ENCODE measurements around the gene SMC2.

The SMC2 gene

GRCh38 chr9:104107799-104108198, 13.7 kb downstream of the SMC2 start:
- Histone ChIP-seq H3K9ac (ENCODE audit: low read depth, low read length) (no peak overlapping the region), H3K27ac (ENCODE audit: low read depth, low read length) (no peak overlapping the region), H3K9me3 (ENCODE audit: insufficient read depth, low read depth, low read length) (no peaks in the 10 kb centered on the region), H3K36me3 (ENCODE audit: insufficient read depth, low read length) (peaks cover 97% of the 10 kb centered on the region), H3K4me1 (ENCODE audit: insufficient read depth, low read length) (no peaks in the 10 kb centered on the region), H3K27me3 (ENCODE audit: insufficient read depth, low read length) (no peaks in the 10 kb centered on the region), H3K4me3 (ENCODE audit: low read length) (no peak overlapping the region)
- WGBS, result 95% methylated on average over 5 of the region's 5 CpGs

GRCh38 chr9:104108315-104108714, 14.2 kb downstream of the SMC2 start:
- H3K27ac ChIP-seq (ENCODE audit: low read depth, low read length), result no peak overlapping the region
- peaks cover 97% of the 10 kb centered on the region for H3K36me3 ChIP-seq (ENCODE audit: insufficient read depth, low read length)
- no peak overlapping the region for H3K9ac ChIP-seq (ENCODE audit: low read depth, low read length)
- H3K4me1 ChIP-seq (ENCODE audit: insufficient read depth, low read length), result no peaks in the 10 kb centered on the region
- no peaks in the 10 kb centered on the region for H3K27me3 ChIP-seq (ENCODE audit: insufficient read depth, low read length)
- no peaks in the 10 kb centered on the region for H3K9me3 ChIP-seq (ENCODE audit: insufficient read depth, low read depth, low read length)
- WGBS, result 96% methylated on average over 4 of the region's 4 CpGs
- no peak overlapping the region for H3K4me3 ChIP-seq (ENCODE audit: low read length)

- Histone ChIP-seq H3K36me3 (ENCODE audit: insufficient read depth, low read length) (peaks cover 96% of the 10 kb centered on the region), H3K9ac (ENCODE audit: low read depth, low read length) (no peak overlapping the region), H3K27ac (ENCODE audit: low read depth, low read length) (no peak overlapping the region), H3K9me3 (ENCODE audit: insufficient read depth, low read depth, low read length) (no peaks in the 10 kb centered on the region), H3K4me1 (ENCODE audit: insufficient read depth, low read length) (no peaks in the 10 kb centered on the region), H3K27me3 (ENCODE audit: insufficient read depth, low read length) (no peaks in the 10 kb centered on the region), H3K4me3 (ENCODE audit: low read length) (no peak overlapping the region)
- WGBS, result 90% methylated on average over 2 of the region's 2 CpGs
Measured at GRCh38 chr9:104110509-104110908, 16.4 kb downstream of the SMC2 start.

GRCh38 chr9:104118916-104119315, 24.8 kb downstream of the SMC2 start:
- no peak overlapping the region for H3K9ac ChIP-seq (ENCODE audit: low read depth, low read length)
- H3K9me3 ChIP-seq (ENCODE audit: insufficient read depth, low read depth, low read length), result no peaks in the 10 kb centered on the region
- H3K4me3 ChIP-seq (ENCODE audit: low read length), result no peak overlapping the region
- H3K36me3 ChIP-seq (ENCODE audit: insufficient read depth, low read length), result peaks cover 90% of the 10 kb centered on the region
- 96% methylated on average over 6 of the region's 6 CpGs for WGBS
- H3K27ac ChIP-seq (ENCODE audit: low read depth, low read length), result no peak overlapping the region
- H3K27me3 ChIP-seq (ENCODE audit: insufficient read depth, low read length), result no peaks in the 10 kb centered on the region
- no peaks in the 10 kb centered on the region for H3K4me1 ChIP-seq (ENCODE audit: insufficient read depth, low read length)

- no peaks in the 10 kb centered on the region for H3K4me1 ChIP-seq (ENCODE audit: insufficient read depth, low read length)
- H3K27ac ChIP-seq (ENCODE audit: low read depth, low read length), result no peak overlapping the region
- no peaks in the 10 kb centered on the region for H3K9me3 ChIP-seq (ENCODE audit: insufficient read depth, low read depth, low read length)
- no peak overlapping the region for H3K9ac ChIP-seq (ENCODE audit: low read depth, low read length)
- no peaks in the 10 kb centered on the region for H3K27me3 ChIP-seq (ENCODE audit: insufficient read depth, low read length)
- peaks cover 90% of the 10 kb centered on the region for H3K36me3 ChIP-seq (ENCODE audit: insufficient read depth, low read length)
- H3K4me3 ChIP-seq (ENCODE audit: low read length), result no peak overlapping the region
- WGBS, result 97% methylated on average over 5 of the region's 5 CpGs
Measured at GRCh38 chr9:104121022-104121421, 26.9 kb downstream of the SMC2 start.

GRCh38 chr9:104138243-104138868, 44.2 kb downstream of the SMC2 start:
- H3K36me3 ChIP-seq (ENCODE audit: insufficient read depth, low read length), result peaks cover 79% of the 10 kb centered on the region
- H3K4me1 ChIP-seq (ENCODE audit: insufficient read depth, low read length), result no peaks in the 10 kb centered on the region
- no peak overlapping the region for H3K27ac ChIP-seq (ENCODE audit: low read depth, low read length)
- H3K9ac ChIP-seq (ENCODE audit: low read depth, low read length), result no peak overlapping the region
- WGBS, result 100% methylated on average over 3 of the region's 3 CpGs
- no peaks in the 10 kb centered on the region for H3K9me3 ChIP-seq (ENCODE audit: insufficient read depth, low read depth, low read length)
- H3K27me3 ChIP-seq (ENCODE audit: insufficient read depth, low read length), result no peaks in the 10 kb centered on the region
- H3K4me3 ChIP-seq (ENCODE audit: low read length), result no peak overlapping the region

- no peak overlapping the region for H3K27ac ChIP-seq (ENCODE audit: low read depth, low read length)
- H3K9ac ChIP-seq (ENCODE audit: low read depth, low read length), result no peak overlapping the region
- no peaks in the 10 kb centered on the region for H3K27me3 ChIP-seq (ENCODE audit: insufficient read depth, low read length)
- H3K4me1 ChIP-seq (ENCODE audit: insufficient read depth, low read length), result no peaks in the 10 kb centered on the region
- H3K4me3 ChIP-seq (ENCODE audit: low read length), result no peak overlapping the region
- H3K9me3 ChIP-seq (ENCODE audit: insufficient read depth, low read depth, low read length), result no peaks in the 10 kb centered on the region
- H3K36me3 ChIP-seq (ENCODE audit: insufficient read depth, low read length), result peaks cover 38% of the 10 kb centered on the region
- WGBS, result 93% methylated on average over 3 of the region's 3 CpGs
Measured at GRCh38 chr9:104142799-104143549, 48.9 kb downstream of the SMC2 start.

GRCh38 chr9:104143550-104143910, 49.4 kb downstream of the SMC2 start:
- no peak overlapping the region for H3K4me3 ChIP-seq (ENCODE audit: low read length)
- H3K36me3 ChIP-seq (ENCODE audit: insufficient read depth, low read length), result peaks cover 32% of the 10 kb centered on the region
- H3K27ac ChIP-seq (ENCODE audit: low read depth, low read length), result no peak overlapping the region
- WGBS, result 90% methylated on average over 2 of the region's 3 CpGs
- H3K9ac ChIP-seq (ENCODE audit: low read depth, low read length), result no peak overlapping the region
- no peaks in the 10 kb centered on the region for H3K27me3 ChIP-seq (ENCODE audit: insufficient read depth, low read length)
- no peaks in the 10 kb centered on the region for H3K4me1 ChIP-seq (ENCODE audit: insufficient read depth, low read length)
- no peaks in the 10 kb centered on the region for H3K9me3 ChIP-seq (ENCODE audit: insufficient read depth, low read depth, low read length)

GRCh38 chr9:104144336-104144735, 50.2 kb downstream of the SMC2 start:
- Histone ChIP-seq H3K9me3 (ENCODE audit: insufficient read depth, low read depth, low read length) (no peaks in the 10 kb centered on the region), H3K9ac (ENCODE audit: low read depth, low read length) (no peak overlapping the region), H3K4me1 (ENCODE audit: insufficient read depth, low read length) (no peaks in the 10 kb centered on the region), H3K4me3 (ENCODE audit: low read length) (no peak overlapping the region), H3K27ac (ENCODE audit: low read depth, low read length) (no peak overlapping the region), H3K36me3 (ENCODE audit: insufficient read depth, low read length) (peaks cover 24% of the 10 kb centered on the region), H3K27me3 (ENCODE audit: insufficient read depth, low read length) (no peaks in the 10 kb centered on the region)
- 100% methylated on average over 1 of the region's 1 CpG for whole genome bisulfite sequencing

GRCh38 chr9:104173067-104173466, 79.0 kb downstream of the SMC2 start:
- Histone ChIP-seq H3K4me3 (ENCODE audit: low read length) (no peak overlapping the region), H3K27me3 (ENCODE audit: insufficient read depth, low read length) (no peaks in the 10 kb centered on the region), H3K4me1 (ENCODE audit: insufficient read depth, low read length) (no peaks in the 10 kb centered on the region), H3K9me3 (ENCODE audit: insufficient read depth, low read depth, low read length) (no peaks in the 10 kb centered on the region), H3K27ac (ENCODE audit: low read depth, low read length) (no peak overlapping the region), H3K36me3 (ENCODE audit: insufficient read depth, low read length) (no peaks in the 10 kb centered on the region), H3K9ac (ENCODE audit: low read depth, low read length) (no peak overlapping the region)
- WGBS, result 67% methylated on average over 1 of the region's 1 CpG

GRCh38 chr9:104177003-104177611, 83.0 kb downstream of the SMC2 start:
- H3K9me3 ChIP-seq (ENCODE audit: insufficient read depth, low read depth, low read length), result no peaks in the 10 kb centered on the region
- no peak overlapping the region for H3K4me3 ChIP-seq (ENCODE audit: low read length)
- no peaks in the 10 kb centered on the region for H3K27me3 ChIP-seq (ENCODE audit: insufficient read depth, low read length)
- H3K9ac ChIP-seq (ENCODE audit: low read depth, low read length), result no peak overlapping the region
- 85% methylated on average over 2 of the region's 3 CpGs for WGBS
- no peak overlapping the region for H3K27ac ChIP-seq (ENCODE audit: low read depth, low read length)
- no peaks in the 10 kb centered on the region for H3K4me1 ChIP-seq (ENCODE audit: insufficient read depth, low read length)
- no peaks in the 10 kb centered on the region for H3K36me3 ChIP-seq (ENCODE audit: insufficient read depth, low read length)
